HG02571 (cell line): ENCODE results near the gene TMEM154.

Experiments used
- ATAC-seq: cut with Tn5 transposase; IDR thresholded peaks from one replicate; pipeline ENCODE4 v1.9.1; 2021; ENCODE audit warnings: mild to moderate bottlenecking, moderate library complexity; ENCODE audit not compliant: unreplicated experiment

Gene TMEM154

DNA sequence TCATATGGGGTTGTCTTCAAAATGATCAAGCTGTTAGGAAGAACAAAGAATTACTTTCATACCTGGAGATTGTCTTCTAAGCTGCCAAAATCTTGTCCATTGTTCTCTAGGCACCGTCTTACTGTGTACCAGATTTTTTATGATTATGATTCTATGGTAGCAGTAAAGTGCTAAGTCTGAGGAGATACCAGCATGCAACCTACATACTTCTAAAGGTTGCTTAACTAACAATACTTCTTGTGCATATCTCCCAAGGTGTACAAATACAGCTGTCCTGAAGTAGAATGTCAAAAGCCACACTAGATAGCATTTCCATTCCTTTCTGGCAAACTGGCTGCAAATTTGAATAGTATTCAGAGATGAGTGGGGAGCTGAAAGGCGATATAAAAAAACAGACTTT lies 81.3 kb downstream of the TMEM154 start:
- no peak for ATAC-seq

- ATAC-seq, result peak; percentile 68
These were observed 84.5 kb downstream of the TMEM154 start for GRCh38 chr4:152594978-152595925.

- no peak for ATAC-seq
These were observed 85.7 kb downstream of the TMEM154 start for GRCh38 chr4:152594057-152594456.

DNA sequence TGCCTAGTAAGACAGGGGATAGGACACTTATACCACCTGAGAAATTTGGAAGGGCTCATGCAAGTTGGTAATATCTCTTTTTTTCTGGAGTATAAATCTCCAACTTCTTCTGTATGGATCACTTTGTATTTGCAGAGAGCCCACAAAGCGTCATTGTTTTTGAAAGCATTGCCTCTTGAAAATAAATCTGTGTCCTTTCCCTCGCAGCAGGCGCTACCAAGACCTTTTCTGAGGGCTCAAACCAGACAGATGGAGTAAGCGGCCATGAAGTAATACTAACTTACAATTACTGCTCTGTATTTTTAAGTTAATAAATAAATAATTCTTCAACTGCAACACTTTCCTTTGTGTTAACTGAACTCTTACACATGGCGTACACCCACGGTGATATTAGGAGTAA lies 87.9 kb downstream of the TMEM154 start:
- ATAC-seq, result no peak

DNA sequence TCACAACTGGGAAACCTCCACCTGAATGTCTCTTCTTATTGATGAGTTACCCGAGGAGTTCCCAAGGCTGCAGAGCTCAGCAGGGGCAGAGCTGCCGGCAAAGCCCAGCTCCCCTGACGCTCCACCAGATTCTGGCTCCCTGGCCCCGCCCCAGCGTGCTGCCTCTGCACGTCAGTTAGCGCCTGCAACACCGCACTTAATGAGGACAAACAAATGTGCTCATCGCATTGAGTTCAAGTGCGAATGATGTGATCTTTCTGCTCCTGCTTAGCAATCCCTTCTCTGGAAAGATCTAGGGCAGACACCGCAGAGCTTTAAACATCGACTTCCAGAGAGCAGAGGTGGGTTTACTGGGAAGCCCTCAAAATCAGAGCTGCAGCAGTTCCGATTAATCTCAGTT lies 88.4 kb downstream of the TMEM154 start:
- ATAC-seq, result no peak

GRCh38 chr4:152590179-152591031 lies 89.4 kb downstream of the TMEM154 start:
- no peak for ATAC-seq

GRCh38 chr4:152588869-152589268 lies 90.9 kb downstream of the TMEM154 start:
- ATAC-seq, result no peak

DNA sequence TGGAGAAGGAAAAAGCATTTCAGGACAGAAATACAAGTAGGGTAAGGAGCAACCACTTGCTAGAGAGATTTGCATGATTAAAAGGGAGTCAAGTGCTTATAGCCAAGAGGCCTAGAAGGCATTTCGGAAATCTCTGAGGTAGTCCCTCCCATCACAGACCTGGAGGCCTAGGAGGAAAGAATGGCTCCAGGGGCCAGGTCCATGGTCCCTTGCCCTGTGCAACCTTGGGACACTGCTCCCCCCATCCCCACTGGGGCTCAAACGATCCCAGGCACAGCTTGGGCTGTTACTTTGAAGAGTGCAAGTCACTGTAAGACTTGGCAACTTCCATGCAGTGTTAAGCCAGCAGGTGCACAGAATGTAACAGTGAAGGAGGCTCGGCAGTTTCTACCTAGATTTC lies 92.7 kb downstream of the TMEM154 start:
- no peak for ATAC-seq

- no peak for ATAC-seq
These were observed 93.1 kb downstream of the TMEM154 start for GRCh38 chr4:152586668-152587067.

- peak; percentile 66 for ATAC-seq
These were observed 94.8 kb downstream of the TMEM154 start for GRCh38 chr4:152585023-152585441.

DNA sequence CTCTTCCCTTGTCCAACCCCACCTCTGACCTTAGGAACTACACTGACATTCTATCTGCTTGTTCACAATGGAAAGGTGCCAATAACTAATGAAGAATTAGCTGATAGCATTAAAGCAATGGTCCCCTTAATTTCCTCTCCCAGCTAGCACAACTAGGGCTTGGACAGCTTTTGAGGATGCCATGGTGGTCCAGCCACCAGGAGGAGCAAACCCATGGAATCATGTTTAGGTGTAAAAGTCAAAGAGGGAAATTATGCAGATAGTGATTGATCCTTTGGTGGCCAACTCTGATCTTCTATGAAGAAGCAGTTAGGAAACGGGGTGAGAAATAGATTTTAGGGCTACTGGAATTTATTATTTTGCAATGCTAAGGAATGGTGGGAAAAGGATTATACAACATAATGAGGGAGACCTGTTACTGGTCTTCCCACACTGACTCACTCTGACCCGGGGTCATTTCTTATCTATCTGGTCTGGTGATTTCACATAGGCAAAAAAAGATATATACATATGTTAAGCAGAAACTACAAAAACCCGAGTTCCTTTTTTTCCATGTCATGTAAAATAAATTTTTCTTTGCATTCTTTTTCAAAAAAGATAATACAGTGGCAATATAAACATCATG lies 98.1 kb downstream of the TMEM154 start:
- no peak for ATAC-seq

GRCh38 chr4:152579916-152580315 lies 99.9 kb downstream of the TMEM154 start:
- no peak for ATAC-seq

- ATAC-seq, result no peak
These were observed 100.6 kb downstream of the TMEM154 start for GRCh38 chr4:152579107-152579764.

- no peak for ATAC-seq
These were observed 101.1 kb downstream of the TMEM154 start for GRCh38 chr4:152578670-152579069.

DNA sequence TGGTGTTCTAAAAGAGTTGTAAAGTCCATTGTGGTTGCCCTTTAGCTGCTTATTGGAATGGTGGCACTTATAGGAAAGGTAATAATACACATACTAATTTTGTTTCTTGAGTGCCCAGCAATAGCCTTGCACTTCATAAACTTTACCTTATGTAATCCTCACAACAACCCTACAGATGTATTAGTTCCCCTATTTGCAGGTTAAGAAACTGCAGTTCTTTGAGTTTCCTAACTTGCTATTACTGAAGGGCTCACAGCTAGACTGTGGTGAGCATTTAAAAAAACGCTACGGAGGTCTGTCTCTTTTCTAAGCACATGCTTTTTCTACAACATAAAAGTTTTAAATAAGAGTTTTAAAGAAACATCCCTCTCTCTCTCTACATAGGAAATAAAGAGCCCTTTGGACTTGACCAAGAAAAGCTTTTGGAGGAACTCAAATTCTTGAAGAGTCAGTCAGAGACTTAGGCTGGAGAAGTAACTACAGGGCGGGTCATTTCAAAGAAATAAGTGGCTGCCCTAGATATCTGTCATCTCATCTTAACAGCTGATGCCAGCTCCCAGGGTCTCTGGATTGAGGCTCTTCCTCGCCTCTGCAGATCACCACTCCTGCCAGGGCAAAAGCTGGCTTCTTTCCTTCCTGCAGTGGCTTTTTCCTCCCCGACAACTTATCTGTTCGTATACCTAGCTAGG lies 101.9 kb downstream of the TMEM154 start:
- ATAC-seq, result peak; percentile 56

DNA sequence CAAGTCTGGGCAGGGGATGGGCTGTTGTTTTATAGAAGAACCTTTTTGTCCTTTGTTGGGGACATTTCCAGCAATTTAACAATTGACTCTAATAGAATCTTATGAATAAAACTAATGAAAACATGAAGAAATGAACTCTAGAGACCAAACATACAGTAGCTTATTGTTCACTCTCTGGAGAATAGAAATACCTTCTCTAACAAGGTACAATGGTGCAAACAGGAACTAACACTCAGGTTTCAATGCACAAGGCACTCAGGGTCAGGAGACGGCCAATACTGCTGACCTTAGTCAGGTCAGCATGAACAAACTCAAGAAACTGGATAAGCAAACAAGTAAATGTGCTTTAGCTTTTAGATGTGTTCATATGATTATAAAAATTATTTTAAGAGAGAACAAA lies 104.3 kb downstream of the TMEM154 start:
- no peak for ATAC-seq

DNA sequence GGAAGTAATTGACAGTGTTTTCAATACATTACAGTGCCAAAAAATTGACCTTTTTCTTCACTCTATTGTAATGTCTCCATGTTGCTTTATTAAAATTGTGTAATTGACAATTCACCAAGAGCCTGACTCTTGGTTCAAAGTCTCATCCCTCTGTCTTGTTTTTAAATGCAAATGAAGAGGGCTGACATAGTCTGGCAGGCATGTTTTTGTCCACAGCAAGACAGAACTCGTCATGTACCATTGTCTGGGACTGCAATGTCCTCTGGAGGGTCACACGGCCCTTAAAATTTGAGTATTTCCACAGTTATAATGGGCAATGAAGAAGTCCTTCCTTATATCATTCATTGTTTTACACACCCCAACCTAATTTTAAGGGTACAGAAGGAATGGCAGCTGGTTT lies 105.9 kb downstream of the TMEM154 start:
- no peak for ATAC-seq

- ATAC-seq, result peak; percentile 65
These were observed 107.2 kb downstream of the TMEM154 start for GRCh38 chr4:152572417-152573086.

- no peak for ATAC-seq
These were observed 108.0 kb downstream of the TMEM154 start for GRCh38 chr4:152571770-152572169.

GRCh38 chr4:152571296-152571695 lies 108.5 kb downstream of the TMEM154 start:
- no peak for ATAC-seq
